ENCODE results near the gene GRM4. TPM values are rescaled to one million over a fixed set of nuclear protein-coding genes. Genes with fewer than 3 reads are reported as not detected.

GRM4 gene
- total RNA-seq, 1 donor from 2014 or later = 1.2 TPM

DNA sequence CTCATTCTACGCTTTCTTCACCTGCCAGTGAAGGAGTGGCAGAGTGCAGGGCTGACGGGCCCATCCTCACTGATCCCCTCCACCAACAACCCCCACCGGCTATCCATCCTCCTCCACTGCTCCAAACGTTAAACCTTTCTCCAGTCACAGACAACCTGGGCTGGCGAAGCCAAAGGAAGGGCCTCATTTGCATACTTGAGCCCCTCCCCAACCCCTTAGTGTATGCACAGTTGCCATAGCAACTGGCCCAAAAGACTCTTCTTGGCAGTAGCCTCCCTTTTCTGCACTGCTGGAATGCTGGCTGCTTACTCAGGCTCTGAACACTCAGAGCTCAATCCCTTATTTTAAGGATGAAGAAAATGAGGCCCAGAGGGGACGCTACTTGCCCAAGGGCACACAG lies 130.3 kb downstream of the GRM4 start:
- Histone ChIP-seq H3K9me3 (ENCODE audit: low read depth) (no peaks in the 10 kb centered on the region), H3K79me2 (ENCODE audit: low read depth) (no peaks in the 10 kb centered on the region), H2AFZ (replicated peaks) (no peak overlapping the region), H3K27ac (no peak overlapping the region), H3K9ac (no peak overlapping the region), H3K27me3 (no peaks in the 10 kb centered on the region), H3K4me3 (no peak overlapping the region), H3K4me1 (peaks cover 27% of the 10 kb centered on the region), H3K36me3 (no peaks in the 10 kb centered on the region), H4K20me1 (ENCODE audit: low read depth) (no peaks in the 10 kb centered on the region), H3F3A (ENCODE audit: low read depth) (peaks cover 11% of the 10 kb centered on the region), H3K4me2 (peak overlapping the region; percentile 54)
- TF ChIP-seq EZH2phosphoT487 (IDR thresholded peaks at IDR 0.05) (no peak), EZH2 (IDR thresholded peaks at IDR 0.05) (no peak)
- TF ChIP-seq, protein P1, sequence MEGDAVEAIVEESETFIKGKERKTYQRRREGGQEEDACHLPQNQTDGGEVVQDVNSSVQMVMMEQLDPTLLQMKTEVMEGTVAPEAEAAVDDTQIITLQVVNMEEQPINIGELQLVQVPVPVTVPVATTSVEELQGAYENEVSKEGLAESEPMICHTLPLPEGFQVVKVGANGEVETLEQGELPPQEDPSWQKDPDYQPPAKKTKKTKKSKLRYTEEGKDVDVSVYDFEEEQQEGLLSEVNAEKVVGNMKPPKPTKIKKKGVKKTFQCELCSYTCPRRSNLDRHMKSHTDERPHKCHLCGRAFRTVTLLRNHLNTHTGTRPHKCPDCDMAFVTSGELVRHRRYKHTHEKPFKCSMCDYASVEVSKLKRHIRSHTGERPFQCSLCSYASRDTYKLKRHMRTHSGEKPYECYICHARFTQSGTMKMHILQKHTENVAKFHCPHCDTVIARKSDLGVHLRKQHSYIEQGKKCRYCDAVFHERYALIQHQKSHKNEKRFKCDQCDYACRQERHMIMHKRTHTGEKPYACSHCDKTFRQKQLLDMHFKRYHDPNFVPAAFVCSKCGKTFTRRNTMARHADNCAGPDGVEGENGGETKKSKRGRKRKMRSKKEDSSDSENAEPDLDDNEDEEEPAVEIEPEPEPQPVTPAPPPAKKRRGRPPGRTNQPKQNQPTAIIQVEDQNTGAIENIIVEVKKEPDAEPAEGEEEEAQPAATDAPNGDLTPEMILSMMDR (IDR thresholded peaks at IDR 0.05) = no peak
- H3K9me3 Mint-ChIP-seq = no peaks in the 10 kb centered on the region
- H3K27me3 Mint-ChIP-seq (ENCODE audit: insufficient read depth, low read depth) = peaks cover 4% of the 10 kb centered on the region
- no peaks in the 10 kb centered on the region for H3K36me3 Mint-ChIP-seq
- peaks cover 24% of the 10 kb centered on the region for H3K4me1 Mint-ChIP-seq
- H3K27ac Mint-ChIP-seq = peak overlapping the region; percentile 55
- DNase-seq (ENCODE audit: low spot score) = peak; percentile 92
- H3K4me3 Mint-ChIP-seq = no peak overlapping the region

DNA sequence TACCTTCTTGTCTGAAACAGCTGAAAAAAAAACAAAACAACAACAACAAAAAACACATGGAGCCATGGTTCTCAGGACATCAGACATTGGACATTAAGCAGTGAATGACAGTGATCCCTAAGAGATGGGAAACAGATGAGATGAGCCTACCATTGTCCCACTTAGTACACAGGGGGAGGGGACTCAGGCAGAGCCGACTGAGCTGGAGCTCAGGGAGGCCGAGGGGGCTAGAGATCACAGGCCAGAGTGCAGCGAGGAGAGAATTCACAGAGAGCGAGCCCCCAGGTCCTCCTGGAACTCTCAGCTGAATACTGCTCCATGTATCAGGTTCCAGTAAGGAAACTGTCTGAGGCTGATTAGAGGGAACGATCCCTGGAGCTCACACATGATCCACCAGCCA lies 134.6 kb downstream of the GRM4 start:
- peak overlapping the region; percentile 50 for H2AFZ ChIP-seq (replicated peaks)
- peaks cover 6% of the 10 kb centered on the region for H3K9me3 Mint-ChIP-seq
- no peaks in the 10 kb centered on the region for H3K9me3 ChIP-seq (ENCODE audit: low read depth)
- peaks cover 11% of the 10 kb centered on the region for H3F3A ChIP-seq (ENCODE audit: low read depth)
- H3K27me3 Mint-ChIP-seq (ENCODE audit: insufficient read depth, low read depth) = peaks cover 4% of the 10 kb centered on the region
- TF ChIP-seq EZH2phosphoT487 (IDR thresholded peaks at IDR 0.05) = no peak
- TF ChIP-seq, protein P1 (IDR thresholded peaks at IDR 0.05) = no peak
- no peak for TF ChIP-seq EZH2 (IDR thresholded peaks at IDR 0.05)
- no peak overlapping the region for H3K4me3 ChIP-seq
- no peaks in the 10 kb centered on the region for H3K36me3 ChIP-seq
- no peak overlapping the region for H3K9ac ChIP-seq
- H4K20me1 ChIP-seq (ENCODE audit: low read depth) = no peaks in the 10 kb centered on the region
- peaks cover 29% of the 10 kb centered on the region for H3K4me1 ChIP-seq
- peak; percentile 52 for DNase-seq (ENCODE audit: low spot score)
- H3K27ac ChIP-seq = no peak overlapping the region
- H3K4me2 ChIP-seq = peak overlapping the region; percentile 21
- no peak overlapping the region for H3K27ac Mint-ChIP-seq
- H3K27me3 ChIP-seq = no peaks in the 10 kb centered on the region
- H3K36me3 Mint-ChIP-seq = no peaks in the 10 kb centered on the region
- no peak overlapping the region for H3K4me3 Mint-ChIP-seq
- peaks cover 25% of the 10 kb centered on the region for H3K4me1 Mint-ChIP-seq
- no peaks in the 10 kb centered on the region for H3K79me2 ChIP-seq (ENCODE audit: low read depth)

DNA sequence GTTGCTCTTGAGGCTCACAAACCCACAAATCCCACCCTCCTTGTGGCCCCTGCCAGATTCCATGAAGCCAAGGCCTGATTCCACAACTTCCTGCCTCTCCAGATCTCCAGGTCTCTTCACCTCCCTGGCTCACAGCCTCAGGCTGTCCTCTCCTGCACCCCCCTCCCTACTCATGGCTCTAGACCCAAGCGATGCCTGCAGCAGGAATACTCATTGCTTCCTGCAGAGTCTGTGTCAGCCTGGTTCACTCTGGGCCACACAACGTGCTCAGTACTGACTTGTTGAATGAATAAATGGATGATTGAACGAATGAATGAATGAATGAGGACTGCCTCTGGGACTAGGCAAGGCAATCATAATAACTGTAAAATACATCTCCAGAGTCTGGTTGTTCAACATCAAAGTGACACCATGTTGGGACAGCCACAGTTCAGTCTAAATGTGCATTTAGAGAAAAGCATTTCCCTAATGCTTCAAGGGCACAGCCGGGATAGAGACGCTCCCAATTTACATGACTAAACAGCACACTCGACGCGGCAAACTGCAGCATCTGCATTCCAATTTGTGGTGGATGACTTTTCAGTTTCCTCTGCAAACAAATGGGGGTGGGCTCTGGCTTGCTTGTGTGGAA lies 139.9 kb downstream of the GRM4 start:
- Histone ChIP-seq H3K4me2 (no peak overlapping the region), H3K79me2 (ENCODE audit: low read depth) (no peaks in the 10 kb centered on the region), H3K4me3 (no peak overlapping the region)

More for the DNA sequence above, 139.9 kb downstream of the GRM4 start:
- H3F3A ChIP-seq (ENCODE audit: low read depth) = no peaks in the 10 kb centered on the region
- H3K27ac ChIP-seq = no peak overlapping the region
- Mint-ChIP-seq H3K36me3 (no peaks in the 10 kb centered on the region), H3K9me3 (peaks cover 19% of the 10 kb centered on the region), H3K4me3 (no peak overlapping the region), H3K27me3 (ENCODE audit: insufficient read depth, low read depth) (peaks cover 20% of the 10 kb centered on the region), H3K27ac (peak overlapping the region; percentile 55), H3K4me1 (peaks cover 24% of the 10 kb centered on the region)
- no peak for TF ChIP-seq EZH2 (IDR thresholded peaks at IDR 0.05)
- no peak for TF ChIP-seq EZH2phosphoT487 (IDR thresholded peaks at IDR 0.05)
- TF ChIP-seq, protein P1 (IDR thresholded peaks at IDR 0.05) = no peak
- no peaks in the 10 kb centered on the region for H3K36me3 ChIP-seq
- peak overlapping the region; percentile 19 for H2AFZ ChIP-seq (replicated peaks)
- H3K9me3 ChIP-seq (ENCODE audit: low read depth) = no peaks in the 10 kb centered on the region
- no peaks in the 10 kb centered on the region for H4K20me1 ChIP-seq (ENCODE audit: low read depth)
- peaks cover 10% of the 10 kb centered on the region for H3K4me1 ChIP-seq
- H3K27me3 ChIP-seq = peaks cover 18% of the 10 kb centered on the region
- no peak overlapping the region for H3K9ac ChIP-seq
- no peak for DNase-seq (ENCODE audit: low spot score)
